Activated CD8-positive, alpha-beta memory T cell treated with anti-CD3 and anti-CD28 coated beads, Interleukin-2, amount 10 ng/mL, durations not matched to agents 7 days and 5 days (primary cell): ENCODE measurements around the gene STARD9. TPM values are rescaled to one million over a fixed set of nuclear protein-coding genes. Genes with fewer than 3 reads are reported as not detected.
"Not testable (repeated sequence)": the region's sequence is repeated elsewhere in the genome, so short reads cannot be mapped to it uniquely, and the experiment has no call there.

Experiments used
- ATAC-seq: fragments of 150-1000 bp; cut with Tn5 transposase; one replicate; pipeline ENCODE4 v1.10.0; 2021; ENCODE audit warnings: moderate library complexity
- CTCF ChIA-PET: fragments of 350-600 bp; sonication (Branson Sonifier 250); formaldehyde crosslinking; loops from one replicate; lab custom pipeline; 2021; ENCODE audit warnings: antibody characterized with exemption; lab: Charles Lee
- DNase-seq: peaks from one replicate; pipeline ENCODE4 v3.0.0-alpha.2; 2020
- H3K27ac Mint-ChIP-seq: one replicate; pipeline ENCODE4 v1.8.0; 2021; ENCODE audit warnings: mild to moderate bottlenecking, mixed read lengths
- H3K27me3 Mint-ChIP-seq: one replicate; pipeline ENCODE4 v1.8.0; 2021; ENCODE audit warnings: mixed read lengths
- H3K36me3 Mint-ChIP-seq: one replicate; pipeline ENCODE4 v1.8.0; 2021; ENCODE audit warnings: mild to moderate bottlenecking, mixed read lengths
- H3K4me1 Mint-ChIP-seq: one replicate; pipeline ENCODE4 v1.8.0; 2021; ENCODE audit warnings: mixed read lengths
- H3K4me3 Mint-ChIP-seq: one replicate; pipeline ENCODE4 v1.8.0; 2021; ENCODE audit warnings: mild to moderate bottlenecking, moderate library complexity, mixed read lengths
- H3K9me3 Mint-ChIP-seq: one replicate; pipeline ENCODE4 v1.8.0; 2022; ENCODE audit warnings: low read depth, mixed read lengths
- total RNA-seq, 2 experiments: library from RNA; stranded (reverse); gene quantifications; one replicate each; pipeline ENCODE4 v1.2.3, GENCODE V29; 2021

Gene STARD9
- total RNA-seq, 2 experiments from 2014 or later, result 9.6 to 20.8 TPM

- CTCF ChIA-PET, result no interaction called here
- ATAC-seq, result no peak
- H3K4me1 Mint-ChIP-seq, result peaks cover 11% of the 10 kb centered on the region
Observed at GRCh38 chr15:42675021-42675420, 99.6 kb downstream of the STARD9 start.

DNA sequence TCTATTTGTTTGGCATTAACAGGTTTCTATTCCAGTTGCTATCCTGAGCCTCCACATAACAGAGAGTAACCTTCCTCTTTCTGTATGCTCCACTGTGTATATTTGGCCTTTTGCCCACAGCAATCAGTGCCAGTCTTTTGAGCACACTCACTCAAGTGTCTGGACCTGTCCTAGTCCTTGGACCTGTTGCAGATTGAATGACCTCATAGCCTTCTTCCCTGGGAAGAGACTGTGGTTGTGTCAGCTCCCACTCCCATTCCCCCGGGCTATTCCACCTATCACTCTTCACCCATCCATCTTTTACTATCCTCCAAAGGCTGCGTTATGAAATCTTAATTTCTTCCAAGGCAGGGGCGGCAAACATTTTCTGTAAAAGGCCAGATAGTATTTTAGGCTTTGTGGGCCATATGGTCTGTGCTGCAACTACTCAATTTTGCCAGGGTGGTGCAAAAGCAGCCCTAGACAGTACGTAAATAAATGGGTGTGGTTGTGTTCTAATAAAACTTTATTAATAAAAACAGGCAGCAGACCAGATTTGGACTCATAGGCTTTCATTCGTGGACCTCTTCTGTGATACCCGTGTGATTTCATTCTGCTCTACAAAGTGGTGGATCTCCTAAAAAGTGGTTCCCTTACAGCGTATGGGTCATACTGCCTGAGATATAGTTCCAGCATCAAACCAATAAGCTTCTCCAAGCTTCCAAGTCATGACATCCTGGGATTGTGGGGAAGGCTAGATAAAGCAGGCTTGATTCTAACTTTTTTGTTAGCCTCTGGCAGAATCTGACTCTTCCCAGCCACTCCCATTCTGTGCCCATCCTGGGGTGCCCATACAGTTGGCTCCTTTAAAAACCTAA is 104.1 kb downstream of the STARD9 start:
- no peaks in the 10 kb centered on the region for H3K27me3 Mint-ChIP-seq
- peaks cover 18% of the 10 kb centered on the region for H3K36me3 Mint-ChIP-seq
- DNase-seq (no peak), ATAC-seq (no peak)
- no peak overlapping the region for H3K4me3 Mint-ChIP-seq
- H3K4me1 Mint-ChIP-seq, result peaks cover 20% of the 10 kb centered on the region
- CTCF ChIA-PET, result interaction anchor here (1.4 kb wide), 1 partner anchor 131 kb away, joined by 3 read pairs; the partner anchor contains the start of genes HAUS2 and LRRC57
- H3K9me3 Mint-ChIP-seq, result no peaks in the 10 kb centered on the region
- H3K27ac Mint-ChIP-seq, result peak overlapping the region; percentile 34

More at GRCh38 chr15:42675021-42675420, 99.6 kb downstream of the STARD9 start:
- no peak for DNase-seq
- H3K27me3 Mint-ChIP-seq, result no peaks in the 10 kb centered on the region
- H3K4me3 Mint-ChIP-seq, result no peak overlapping the region
- no peak overlapping the region for H3K27ac Mint-ChIP-seq
- no peaks in the 10 kb centered on the region for H3K9me3 Mint-ChIP-seq
- peaks cover 4% of the 10 kb centered on the region for H3K36me3 Mint-ChIP-seq

DNA sequence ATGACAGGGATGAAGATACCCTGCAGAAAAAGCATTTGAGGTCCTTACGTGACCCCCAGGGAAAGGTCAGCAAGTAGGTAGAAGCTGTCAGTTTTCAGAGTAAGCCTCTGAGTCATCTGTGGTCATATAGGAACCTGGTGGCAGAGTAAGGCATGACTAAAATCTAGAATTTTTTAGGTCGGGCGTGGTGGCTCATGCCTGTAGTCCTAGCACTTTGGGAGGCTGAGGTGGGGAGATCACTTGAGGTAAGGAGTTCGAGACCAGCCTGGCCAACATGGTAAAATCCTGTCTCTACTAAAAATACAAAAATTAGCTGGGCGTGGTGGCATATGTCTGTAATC is 104.7 kb downstream of the STARD9 start:
- peak; percentile 97 for ATAC-seq
- not testable (repeated sequence) for H3K9me3 Mint-ChIP-seq, H3K4me3 Mint-ChIP-seq, H3K27me3 Mint-ChIP-seq
- Mint-ChIP-seq H3K27ac (peak overlapping the region; percentile 24), H3K36me3 (peaks cover 18% of the 10 kb centered on the region), H3K4me1 (peaks cover 20% of the 10 kb centered on the region)
- CTCF ChIA-PET, result interaction anchor here (0.8 to 1.4 kb wide), 3 partner anchors 132 to 543 kb away, joined by 3 read pairs; partner anchors contain the start of genes HAUS2 and LRRC57
- DNase-seq, result peak; percentile 84

DNA sequence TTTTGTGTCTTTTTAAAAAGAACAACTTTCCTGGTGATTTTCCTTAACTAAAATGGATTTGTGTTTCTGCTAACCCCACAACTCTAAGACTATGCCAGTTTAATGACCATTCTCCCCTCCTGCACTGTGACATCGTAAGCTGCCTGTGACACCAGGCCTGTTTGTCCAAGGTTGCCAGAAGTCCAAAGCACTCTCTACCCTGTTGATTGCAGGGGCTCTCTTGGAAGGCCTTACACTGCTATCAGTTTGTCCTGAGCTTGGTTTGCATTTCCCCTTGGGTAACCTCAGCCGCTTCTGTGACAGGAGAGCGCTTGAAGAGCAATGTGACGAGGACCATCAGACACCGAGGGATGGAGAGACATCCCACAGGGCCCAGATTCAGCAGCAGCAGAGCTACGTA is 105.7 kb downstream of the STARD9 start:
- Mint-ChIP-seq H3K4me3 (no peak overlapping the region), H3K27ac (no peak overlapping the region), H3K9me3 (no peaks in the 10 kb centered on the region), H3K27me3 (no peaks in the 10 kb centered on the region), H3K36me3 (peaks cover 17% of the 10 kb centered on the region), H3K4me1 (peaks cover 20% of the 10 kb centered on the region)
- DNase-seq, result no peak
- CTCF ChIA-PET, result interaction anchor here (0.8 to 1.4 kb wide), 4 partner anchors 12 to 544 kb away, joined by 3 to 4 read pairs (median 3); partner anchors contain the start of genes HAUS2 and LRRC57
- ATAC-seq, result no peak

GRCh38 chr15:42686281-42686680 is 110.9 kb downstream of the STARD9 start:
- Mint-ChIP-seq H3K4me3 (no peak overlapping the region), H3K9me3 (no peaks in the 10 kb centered on the region), H3K27me3 (no peaks in the 10 kb centered on the region), H3K27ac (no peak overlapping the region), H3K4me1 (peaks cover 18% of the 10 kb centered on the region), H3K36me3 (peaks cover 14% of the 10 kb centered on the region)
- CTCF ChIA-PET, result no interaction called here
- ATAC-seq (no peak), DNase-seq (no peak)

DNA sequence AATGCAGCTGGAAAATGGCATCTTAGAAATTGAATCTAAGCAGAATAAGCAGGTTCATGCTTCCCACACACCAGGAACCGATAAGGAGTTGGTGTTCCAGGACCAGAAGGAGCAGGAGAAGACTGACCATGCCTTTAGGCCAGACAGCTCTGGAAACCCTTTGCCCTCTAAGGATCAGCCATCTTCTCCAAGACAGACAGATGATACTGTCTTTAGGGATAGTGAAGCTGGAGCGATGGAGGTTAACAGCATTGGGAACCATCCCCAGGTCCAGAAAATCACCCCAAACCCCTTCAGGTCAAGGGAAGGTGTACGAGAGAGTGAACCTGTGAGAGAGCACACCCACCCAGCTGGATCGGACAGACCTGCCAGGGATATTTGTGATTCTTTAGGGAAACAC is 112.3 kb downstream of the STARD9 start:
- no peak overlapping the region for H3K27ac Mint-ChIP-seq
- ATAC-seq (no peak), DNase-seq (no peak)
- H3K9me3 Mint-ChIP-seq, result no peaks in the 10 kb centered on the region
- H3K4me3 Mint-ChIP-seq, result no peak overlapping the region
- no peaks in the 10 kb centered on the region for H3K27me3 Mint-ChIP-seq
- H3K4me1 Mint-ChIP-seq, result peaks cover 24% of the 10 kb centered on the region
- CTCF ChIA-PET, result no interaction called here
- H3K36me3 Mint-ChIP-seq, result peaks cover 10% of the 10 kb centered on the region

GRCh38 chr15:42688301-42688700 is 112.9 kb downstream of the STARD9 start:
- Mint-ChIP-seq H3K27me3 (no peaks in the 10 kb centered on the region), H3K27ac (no peak overlapping the region), H3K9me3 (no peaks in the 10 kb centered on the region), H3K4me3 (no peak overlapping the region), H3K36me3 (peaks cover 8% of the 10 kb centered on the region), H3K4me1 (peaks cover 24% of the 10 kb centered on the region)
- CTCF ChIA-PET, result no interaction called here
- DNase-seq (no peak), ATAC-seq (no peak)

DNA sequence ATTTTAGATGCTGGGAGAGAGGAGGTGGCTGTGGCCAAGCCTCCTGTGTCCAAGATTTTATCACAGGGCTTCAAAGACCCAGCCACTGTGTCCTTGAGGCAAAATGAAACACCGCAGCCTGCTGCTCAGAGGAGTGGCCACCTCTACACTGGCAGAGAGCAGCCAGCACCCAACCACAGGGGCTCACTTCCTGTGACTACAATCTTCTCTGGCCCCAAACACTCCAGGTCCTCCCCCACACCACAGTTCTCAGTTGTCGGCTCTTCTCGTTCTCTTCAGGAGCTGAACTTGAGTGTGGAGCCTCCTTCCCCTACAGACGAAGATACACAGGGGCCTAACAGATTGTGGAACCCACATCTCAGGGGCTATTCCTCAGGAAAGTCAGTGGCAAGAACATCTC is 115.9 kb downstream of the STARD9 start:
- Mint-ChIP-seq H3K4me1 (peaks cover 30% of the 10 kb centered on the region), H3K36me3 (peaks cover 4% of the 10 kb centered on the region), H3K4me3 (no peak overlapping the region), H3K9me3 (no peaks in the 10 kb centered on the region), H3K27me3 (no peaks in the 10 kb centered on the region), H3K27ac (peak overlapping the region; percentile 13)
- ATAC-seq (peak; percentile 80), DNase-seq (peak; percentile 70)
- CTCF ChIA-PET, result no interaction called here

- Mint-ChIP-seq H3K4me3 (no peak overlapping the region), H3K9me3 (no peaks in the 10 kb centered on the region), H3K27ac (no peak overlapping the region), H3K27me3 (no peaks in the 10 kb centered on the region), H3K4me1 (peaks cover 30% of the 10 kb centered on the region), H3K36me3 (peaks cover 4% of the 10 kb centered on the region)
- ATAC-seq (no peak), DNase-seq (no peak)
- CTCF ChIA-PET, result no interaction called here
Observed at GRCh38 chr15:42691770-42692169, 116.4 kb downstream of the STARD9 start.

DNA sequence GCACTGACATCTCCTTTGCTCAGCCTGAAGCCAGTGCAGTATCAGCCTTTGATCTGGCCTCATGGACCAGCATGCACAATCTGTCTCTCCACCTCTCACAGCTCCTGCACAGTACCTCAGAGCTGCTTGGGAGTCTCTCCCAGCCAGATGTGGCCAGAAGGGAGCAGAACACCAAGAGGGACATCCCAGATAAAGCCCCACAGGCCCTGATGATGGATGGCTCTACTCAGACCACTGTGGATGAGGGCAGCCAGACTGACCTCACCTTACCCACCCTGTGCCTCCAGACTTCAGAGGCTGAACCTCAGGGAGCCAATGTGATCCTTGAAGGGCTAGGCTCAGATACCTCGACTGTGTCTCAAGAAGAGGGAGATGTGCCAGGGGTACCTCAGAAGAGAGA is 117.1 kb downstream of the STARD9 start:
- Mint-ChIP-seq H3K4me3 (no peak overlapping the region), H3K36me3 (peaks cover 4% of the 10 kb centered on the region), H3K27me3 (no peaks in the 10 kb centered on the region), H3K27ac (no peak overlapping the region), H3K4me1 (peaks cover 30% of the 10 kb centered on the region), H3K9me3 (no peaks in the 10 kb centered on the region)
- DNase-seq, result no peak
- CTCF ChIA-PET, result no interaction called here
- no peak for ATAC-seq

GRCh38 chr15:42692997-42693396 is 117.6 kb downstream of the STARD9 start:
- no peak overlapping the region for H3K4me3 Mint-ChIP-seq
- H3K27me3 Mint-ChIP-seq, result no peaks in the 10 kb centered on the region
- H3K27ac Mint-ChIP-seq, result no peak overlapping the region
- CTCF ChIA-PET, result interaction anchor here (0.9 kb wide), 1 partner anchor 12 kb away, joined by 3 read pairs; no protein-coding TSS in a partner anchor
- H3K4me1 Mint-ChIP-seq, result peaks cover 30% of the 10 kb centered on the region
- ATAC-seq (no peak), DNase-seq (no peak)
- H3K36me3 Mint-ChIP-seq, result peaks cover 5% of the 10 kb centered on the region
- H3K9me3 Mint-ChIP-seq, result no peaks in the 10 kb centered on the region

GRCh38 chr15:42693496-42693895 is 118.1 kb downstream of the STARD9 start:
- CTCF ChIA-PET, result interaction anchor here (0.9 kb wide), 1 partner anchor 13 kb away, joined by 3 read pairs; no protein-coding TSS in a partner anchor

GRCh38 chr15:42693942-42694341 is 118.5 kb downstream of the STARD9 start:
- Mint-ChIP-seq H3K27me3 (no peaks in the 10 kb centered on the region), H3K4me3 (no peak overlapping the region), H3K9me3 (no peaks in the 10 kb centered on the region), H3K27ac (no peak overlapping the region), H3K4me1 (peaks cover 30% of the 10 kb centered on the region), H3K36me3 (peaks cover 5% of the 10 kb centered on the region)
- no peak for DNase-seq
- no peak for ATAC-seq
- CTCF ChIA-PET, result no interaction called here

More at GRCh38 chr15:42693496-42693895, 118.1 kb downstream of the STARD9 start:
- Mint-ChIP-seq H3K4me1 (peaks cover 30% of the 10 kb centered on the region), H3K27me3 (no peaks in the 10 kb centered on the region), H3K9me3 (no peaks in the 10 kb centered on the region), H3K27ac (no peak overlapping the region), H3K4me3 (no peak overlapping the region), H3K36me3 (peaks cover 5% of the 10 kb centered on the region)
- ATAC-seq (no peak), DNase-seq (no peak)

GRCh38 chr15:42694398-42694797 is 119.0 kb downstream of the STARD9 start:
- DNase-seq (no peak), ATAC-seq (no peak)
- Mint-ChIP-seq H3K27ac (no peak overlapping the region), H3K4me1 (peaks cover 29% of the 10 kb centered on the region), H3K9me3 (no peaks in the 10 kb centered on the region), H3K36me3 (peaks cover 6% of the 10 kb centered on the region), H3K4me3 (no peak overlapping the region), H3K27me3 (no peaks in the 10 kb centered on the region)
- CTCF ChIA-PET, result interaction anchor here (1.1 kb wide), 1 partner anchor 10 kb away, joined by 3 read pairs; no protein-coding TSS in a partner anchor
